HG03439 (cell line): Measurements from ENCODE around the gene RFX1.
A peak's percentile ranks its signal among the peaks of the same experiment; 100 is the strongest.

Experiments
- ATAC-seq: cut with Tn5 transposase; IDR thresholded peaks from one replicate; pipeline ENCODE4 v1.9.1; 2021; ENCODE audit warnings: mild to moderate bottlenecking, moderate library complexity; ENCODE audit not compliant: unreplicated experiment

RFX1 gene

GRCh38 chr19:13996928-13997630 lies 9.0 kb downstream of the RFX1 start:
- ATAC-seq, result no peak

GRCh38 chr19:13995878-13996765 lies 10.0 kb downstream of the RFX1 start:
- no peak for ATAC-seq

- ATAC-seq, result no peak
Measured at GRCh38 chr19:13995017-13995728, 10.9 kb downstream of the RFX1 start.

GRCh38 chr19:13993590-13994300 lies 12.4 kb downstream of the RFX1 start:
- ATAC-seq, result no peak

GRCh38 chr19:13992025-13992424 lies 14.1 kb downstream of the RFX1 start:
- no peak for ATAC-seq

GRCh38 chr19:13990085-13990484 lies 16.0 kb downstream of the RFX1 start:
- ATAC-seq, result no peak

GRCh38 chr19:13989487-13989886 lies 16.6 kb downstream of the RFX1 start:
- ATAC-seq, result no peak

GRCh38 chr19:13987101-13987890 lies 18.8 kb downstream of the RFX1 start:
- ATAC-seq, result no peak

GRCh38 chr19:13986348-13986904 lies 19.7 kb downstream of the RFX1 start:
- ATAC-seq, result peak; percentile 77

- peak; percentile 12 for ATAC-seq
Measured at GRCh38 chr19:13985771-13986347, 20.3 kb downstream of the RFX1 start.

GRCh38 chr19:13984875-13985741 lies 21.0 kb downstream of the RFX1 start:
- no peak for ATAC-seq

GRCh38 chr19:13984186-13984585 lies 21.9 kb downstream of the RFX1 start:
- no peak for ATAC-seq

GRCh38 chr19:13983213-13983889 lies 22.8 kb downstream of the RFX1 start:
- no peak for ATAC-seq

GRCh38 chr19:13982773-13983172 lies 23.3 kb downstream of the RFX1 start:
- ATAC-seq, result no peak

GRCh38 chr19:13981988-13982501 lies 24.1 kb downstream of the RFX1 start:
- ATAC-seq, result no peak

GRCh38 chr19:13981467-13981866 lies 24.7 kb downstream of the RFX1 start:
- ATAC-seq, result no peak

- no peak for ATAC-seq
Measured at GRCh38 chr19:13981021-13981420, 25.1 kb downstream of the RFX1 start.

- no peak for ATAC-seq
Measured at GRCh38 chr19:13980340-13980739, 25.8 kb downstream of the RFX1 start.
